Panc1 (cell line): ENCODE measurements around the gene RNU1-2.

Source experiments
- CTCF ChIP-seq: fragments of 450-650 bp; IDR thresholded peaks from 2 replicates; pipeline ENCODE4 v1.5.1; 2017; ENCODE audit warnings: mild to moderate bottlenecking
- POLR2AphosphoS5 ChIP-seq: IDR thresholded peaks from 2 replicates; pipeline ENCODE4 v1.6.1; 2012; ENCODE audit warnings: mild to moderate bottlenecking, low read depth, low read length, moderate library complexity
- REST ChIP-seq, 2 experiments: IDR thresholded peaks; 2 replicates each; pipeline ENCODE4 v1.6.1; 2011 to 2012; ENCODE audit warnings: low read depth in 2 of 2, control low read depth in 1 of 2, low read length in 1 of 2, mild to moderate bottlenecking in 1 of 2, moderate library complexity in 1 of 2; ENCODE audit not compliant: insufficient read depth in 1 of 2
- SIN3A ChIP-seq: IDR thresholded peaks from 2 replicates; pipeline ENCODE4 v1.6.1; 2012; ENCODE audit warnings: low read depth, mild to moderate bottlenecking, low read length, moderate library complexity, borderline replicate concordance; ENCODE audit not compliant: insufficient read depth

GRCh38 chr1:16920951-16921350 lies 25.2 kb downstream of the RNU1-2 start:
- TF ChIP-seq CTCF, result no peak
- TF ChIP-seq POLR2AphosphoS5, result no peak
- no peak for TF ChIP-seq SIN3A
- TF ChIP-seq REST (IDR thresholded peaks at IDR 0.05; ENCODE audit: insufficient read depth in 1 of 2, low read depth in 2 of 2, low read length in 1 of 2), result no peak
